NOMO-1 treated with dmso at 0.1 percent for 144 hours (cell line): ENCODE results near the gene NINJ1.

Experiments
- DNase-seq: peaks from one replicate; lab custom pipeline; 2025; ENCODE audit not compliant: unreplicated experiment; lab: John Stamatoyannopoulos, UW

The NINJ1 gene

GRCh38 chr9:93090091-93090655, 43.9 kb downstream of the NINJ1 start:
- DNase-seq: no peak

- DNase-seq: no peak
Measured at GRCh38 chr9:93089481-93089991, 44.5 kb downstream of the NINJ1 start.

- no peak for DNase-seq
Measured at GRCh38 chr9:93089024-93089423, 45.0 kb downstream of the NINJ1 start.

DNA sequence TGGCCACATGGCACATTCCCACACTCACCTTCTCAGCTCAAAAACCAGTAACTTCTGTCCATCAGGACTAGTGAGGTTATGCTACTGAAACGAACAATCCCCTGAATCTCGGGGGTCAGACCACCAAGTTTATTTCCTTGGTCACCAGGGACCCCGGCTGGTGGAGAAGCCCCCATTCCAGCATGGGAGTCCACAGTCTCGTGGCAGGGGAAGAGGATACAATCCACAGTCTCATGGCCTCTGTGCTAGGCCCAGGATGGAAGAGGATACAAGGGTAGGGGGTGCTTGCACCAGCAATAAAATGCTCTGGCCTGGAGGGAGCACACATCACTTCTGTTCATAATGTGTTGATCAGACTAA, 45.4 kb downstream of the NINJ1 start:
- DNase-seq: no peak

- no peak for DNase-seq
Measured at GRCh38 chr9:93087971-93088655, 45.9 kb downstream of the NINJ1 start.

GRCh38 chr9:93086447-93087224, 47.4 kb downstream of the NINJ1 start:
- DNase-seq: no peak

DNA sequence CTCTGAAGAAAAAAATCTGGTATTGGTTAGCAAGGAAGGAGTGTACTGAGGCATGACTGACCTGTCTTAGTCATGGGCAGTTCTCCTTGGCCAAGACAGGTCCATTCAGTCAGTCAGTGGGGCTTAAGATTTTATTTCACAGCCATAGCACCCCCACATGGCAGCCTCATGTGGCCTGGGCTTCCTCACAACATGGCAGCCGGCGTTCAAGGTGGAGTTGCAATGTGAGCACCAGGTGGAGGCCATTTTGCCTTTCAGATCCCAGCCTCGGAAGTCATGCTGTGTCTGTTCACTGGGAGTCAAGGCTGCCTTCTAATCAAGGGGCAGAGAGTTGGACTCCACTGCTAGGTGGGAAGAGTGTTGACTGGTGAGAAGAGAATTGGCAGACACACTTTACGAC, 48.4 kb downstream of the NINJ1 start:
- DNase-seq: no peak

GRCh38 chr9:93084471-93084881, 49.6 kb downstream of the NINJ1 start:
- DNase-seq: no peak

- DNase-seq: no peak
Measured at GRCh38 chr9:93083592-93084470, 50.2 kb downstream of the NINJ1 start.

DNA sequence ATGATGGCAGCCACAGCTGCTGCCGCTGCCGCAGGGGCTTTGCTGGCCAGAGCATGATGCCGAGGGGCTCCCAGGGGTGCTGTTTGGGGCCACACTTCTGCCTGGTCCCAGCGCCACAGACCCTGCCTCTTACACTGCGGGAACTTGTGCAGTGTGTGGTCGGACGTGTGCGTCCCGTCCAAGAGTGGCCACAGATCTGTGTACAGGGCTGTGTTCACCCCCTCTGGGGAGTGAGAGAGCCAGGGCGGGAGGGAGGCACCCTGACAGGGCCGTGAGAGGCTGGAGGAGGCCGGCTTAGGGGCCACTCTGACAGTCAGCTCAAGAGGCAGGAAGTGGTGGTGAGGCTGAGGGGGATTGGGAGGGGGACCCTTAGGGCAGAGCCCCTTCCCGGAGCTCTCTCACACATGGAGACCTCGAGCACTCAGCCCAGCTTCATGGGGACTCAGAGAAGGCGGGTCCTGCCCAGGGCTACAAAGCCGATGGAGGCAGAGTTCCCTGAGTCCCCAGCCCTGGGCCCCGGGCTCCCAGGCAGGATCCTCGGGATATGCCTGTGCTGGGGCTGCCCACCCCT, 51.1 kb downstream of the NINJ1 start:
- no peak for DNase-seq

DNA sequence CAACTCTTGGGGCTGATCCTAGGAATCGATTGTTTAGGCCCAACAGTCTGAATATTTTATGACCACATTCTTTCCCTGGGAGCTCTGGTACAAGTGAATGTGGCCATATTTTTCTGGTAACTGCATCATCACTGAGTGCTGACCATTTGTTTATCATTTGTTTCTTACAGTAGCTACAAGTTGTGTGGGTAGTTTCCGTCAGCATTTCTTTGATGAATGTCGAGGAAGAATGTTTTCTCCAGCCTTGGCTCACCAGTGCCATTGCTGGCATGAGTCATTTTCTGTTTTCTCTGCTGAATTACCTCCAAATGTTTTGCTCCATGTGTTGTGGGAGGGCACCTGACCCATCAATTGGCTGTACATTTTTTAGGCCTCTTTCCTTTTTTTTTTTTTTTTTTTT, 52.1 kb downstream of the NINJ1 start:
- no peak for DNase-seq

- no peak for DNase-seq
Measured at GRCh38 chr9:93081081-93081529, 52.9 kb downstream of the NINJ1 start.

- DNase-seq: no peak
Measured at GRCh38 chr9:93080406-93080805, 53.6 kb downstream of the NINJ1 start.

GRCh38 chr9:93079371-93079770, 54.7 kb downstream of the NINJ1 start:
- no peak for DNase-seq

DNA sequence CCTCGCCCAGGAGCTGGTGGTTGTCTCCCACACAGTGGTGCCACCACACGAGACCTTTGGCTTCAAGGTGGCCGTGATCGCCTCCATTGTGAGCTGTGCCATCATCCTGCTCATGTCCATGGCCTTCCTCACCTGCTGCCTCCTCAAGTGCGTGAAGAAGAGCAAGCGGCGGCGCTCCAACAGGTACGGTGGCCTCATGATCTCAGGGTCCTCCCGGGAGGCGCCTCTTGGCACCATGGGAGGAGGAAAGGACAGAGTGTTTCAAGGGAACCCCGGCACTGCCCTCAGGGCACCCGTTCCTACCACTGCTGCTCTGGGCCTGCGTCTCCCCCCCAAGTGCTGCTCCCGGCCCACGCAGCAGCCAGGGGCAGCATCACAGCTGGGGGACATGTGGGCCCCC, 56.2 kb downstream of the NINJ1 start:
- DNase-seq: no peak

- no peak for DNase-seq
Measured at GRCh38 chr9:93077367-93077766, 56.7 kb downstream of the NINJ1 start.

DNA sequence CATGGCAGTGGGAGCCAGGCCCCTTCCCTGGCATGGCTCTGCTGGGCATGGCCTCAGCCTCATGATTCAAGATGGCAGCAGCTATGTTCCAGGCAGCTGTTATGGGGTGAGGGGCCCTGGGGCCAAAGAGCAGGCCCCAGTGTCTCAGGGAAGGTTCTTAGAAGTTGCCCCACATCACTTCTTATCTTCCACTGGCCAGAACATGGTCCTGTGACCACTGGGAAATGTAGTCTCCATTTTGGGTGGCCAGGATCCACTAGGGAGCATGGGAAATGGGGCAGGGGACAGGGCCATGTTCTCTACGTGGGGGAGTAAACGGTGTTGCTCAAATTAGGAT, 57.3 kb downstream of the NINJ1 start:
- DNase-seq: no peak

DNA sequence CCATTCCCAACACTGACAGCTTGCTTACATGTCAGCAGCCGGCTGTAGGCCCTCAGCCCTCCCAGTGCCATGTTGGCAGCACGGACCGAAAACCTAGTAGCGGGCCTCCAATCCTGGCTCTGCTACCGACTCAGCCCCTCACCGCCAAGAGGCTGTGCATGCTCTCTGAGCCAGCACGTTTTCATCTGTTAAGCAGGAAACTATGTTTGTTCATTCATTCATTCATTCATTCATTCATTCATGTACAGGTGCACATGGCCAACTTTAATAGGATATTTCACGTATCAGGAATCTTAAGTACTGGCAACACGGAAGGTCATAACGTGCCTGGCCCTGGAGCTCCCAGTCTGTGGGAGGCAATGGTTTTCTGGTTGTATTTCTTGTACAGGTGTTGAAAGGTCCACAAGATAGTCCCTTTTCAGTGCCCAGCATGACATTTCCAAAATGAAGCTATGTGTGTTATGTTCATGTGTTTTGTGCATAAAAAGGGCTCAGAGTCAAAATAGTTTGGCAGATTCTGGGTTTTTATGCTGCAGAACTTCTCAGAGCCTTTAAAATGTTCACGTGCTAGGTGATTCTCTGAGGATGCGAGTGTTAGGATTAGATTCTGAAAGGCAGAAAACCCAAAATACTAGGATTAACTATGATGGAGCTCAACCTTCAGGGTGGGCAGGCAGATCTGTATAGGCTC, 57.8 kb downstream of the NINJ1 start:
- no peak for DNase-seq

GRCh38 chr9:93072383-93072795, 61.7 kb downstream of the NINJ1 start:
- no peak for DNase-seq
